DOHH2 (cell line): ENCODE results near the gene IFITM10.

Source experiments
- EZH2phosphoT487 ChIP-seq: fragments of 200-600 bp; sonication (generic); IDR thresholded peaks from 2 replicates; pipeline ENCODE4 v1.6.1; 2017; ENCODE audit warnings: borderline replicate concordance, mild to moderate bottlenecking, antibody characterized with exemption, low read length, moderate library complexity, mixed read lengths
- TF ChIP-seq, protein P1 (sequence below): fragments of 200-600 bp; sonication (generic); IDR thresholded peaks from one replicate; pipeline ENCODE4 v1.5.1; 2014; ENCODE audit warnings: antibody characterized with exemption, mild to moderate bottlenecking, low read depth, low read length; ENCODE audit not compliant: poor library complexity, severe bottlenecking

DNA sequence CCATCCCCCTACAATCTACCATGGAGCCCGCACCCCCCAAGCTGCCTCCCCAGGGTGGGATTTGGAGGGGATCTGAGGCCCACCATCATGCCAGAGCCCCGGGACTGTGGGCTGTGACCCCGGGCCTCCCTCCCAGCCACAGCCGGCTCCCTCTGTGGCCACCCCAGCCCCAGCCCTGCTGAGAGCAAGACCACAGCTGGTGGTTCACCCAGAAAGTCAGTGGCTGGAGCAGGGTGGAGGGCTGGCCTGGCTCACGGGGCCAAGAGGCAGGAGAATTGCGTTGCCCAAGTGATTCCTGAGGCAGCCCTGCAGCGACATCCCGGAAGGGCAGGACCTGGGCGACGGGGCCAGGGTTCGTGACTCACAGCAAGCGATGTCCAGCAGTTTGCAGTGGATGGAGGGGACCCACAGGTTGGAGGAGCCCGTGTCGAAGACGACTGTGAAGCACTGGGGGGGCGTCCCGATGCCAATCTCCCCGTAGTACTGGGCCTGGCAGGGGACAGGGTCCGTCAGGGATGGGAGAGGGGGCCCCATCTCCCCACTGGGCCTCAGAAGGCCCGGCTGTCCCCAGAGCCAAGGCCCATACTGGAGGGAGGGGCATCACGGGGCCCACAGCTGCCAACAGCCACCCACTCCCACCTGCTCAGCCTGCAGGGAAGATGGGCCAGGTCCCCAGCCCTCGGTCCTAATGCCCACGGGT, 8.9 kb upstream of the IFITM10 start:
- TF ChIP-seq, protein P1, sequence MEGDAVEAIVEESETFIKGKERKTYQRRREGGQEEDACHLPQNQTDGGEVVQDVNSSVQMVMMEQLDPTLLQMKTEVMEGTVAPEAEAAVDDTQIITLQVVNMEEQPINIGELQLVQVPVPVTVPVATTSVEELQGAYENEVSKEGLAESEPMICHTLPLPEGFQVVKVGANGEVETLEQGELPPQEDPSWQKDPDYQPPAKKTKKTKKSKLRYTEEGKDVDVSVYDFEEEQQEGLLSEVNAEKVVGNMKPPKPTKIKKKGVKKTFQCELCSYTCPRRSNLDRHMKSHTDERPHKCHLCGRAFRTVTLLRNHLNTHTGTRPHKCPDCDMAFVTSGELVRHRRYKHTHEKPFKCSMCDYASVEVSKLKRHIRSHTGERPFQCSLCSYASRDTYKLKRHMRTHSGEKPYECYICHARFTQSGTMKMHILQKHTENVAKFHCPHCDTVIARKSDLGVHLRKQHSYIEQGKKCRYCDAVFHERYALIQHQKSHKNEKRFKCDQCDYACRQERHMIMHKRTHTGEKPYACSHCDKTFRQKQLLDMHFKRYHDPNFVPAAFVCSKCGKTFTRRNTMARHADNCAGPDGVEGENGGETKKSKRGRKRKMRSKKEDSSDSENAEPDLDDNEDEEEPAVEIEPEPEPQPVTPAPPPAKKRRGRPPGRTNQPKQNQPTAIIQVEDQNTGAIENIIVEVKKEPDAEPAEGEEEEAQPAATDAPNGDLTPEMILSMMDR: no peak
- TF ChIP-seq EZH2phosphoT487: no peak
